HepG2 (cell line): ENCODE results near the gene ZFR2. TPM values are rescaled to one million over a fixed set of nuclear protein-coding genes. Genes with fewer than 3 reads are reported as not detected.

ENCODE experiments used
- BATF2 ChIP-seq: sonication (generic); formaldehyde crosslinking; IDR thresholded peaks from 2 replicates; pipeline ENCODE4 v1.8.0; 2022; ENCODE audit warnings: mild to moderate bottlenecking, missing genetic modification reagents, moderate library complexity
- FOXC1 ChIP-seq: sonication (generic); formaldehyde crosslinking; IDR thresholded peaks from 2 replicates; pipeline ENCODE4 v1.8.0; 2022; ENCODE audit warnings: mild to moderate bottlenecking, missing genetic modification reagents, borderline replicate concordance
- HBP1 ChIP-seq: IDR thresholded peaks from 2 replicates; pipeline ENCODE4 v1.6.1; 2016; ENCODE audit warnings: low read depth, control low read depth
- HDAC1 ChIP-seq: sonication (generic); formaldehyde crosslinking; IDR thresholded peaks from 2 replicates; pipeline ENCODE4 v1.5.1; 2020; ENCODE audit warnings: mild to moderate bottlenecking, missing genetic modification reagents
- HOXA5 ChIP-seq: sonication (generic); formaldehyde crosslinking; IDR thresholded peaks from 2 replicates; pipeline ENCODE4 v1.4.0; 2020; ENCODE audit warnings: missing genetic modification reagents
- IRF1 ChIP-seq: sonication (generic); formaldehyde crosslinking; IDR thresholded peaks from 2 replicates; pipeline ENCODE4 v1.4.0; 2020; ENCODE audit warnings: low read depth, mild to moderate bottlenecking, missing genetic modification reagents
- MTA1 ChIP-seq: sonication (generic); formaldehyde crosslinking; IDR thresholded peaks from 2 replicates; pipeline ENCODE4 v1.4.0; 2020; ENCODE audit warnings: missing genetic modification reagents, mild to moderate bottlenecking, borderline replicate concordance
- POGK ChIP-seq: sonication (generic); formaldehyde crosslinking; conservative IDR thresholded peaks from 2 replicates; pipeline ENCODE4 v1.8.0; 2022; ENCODE audit warnings: mild to moderate bottlenecking, moderate library complexity, missing genetic modification reagents
- TFE3 ChIP-seq: IDR thresholded peaks from 2 replicates; pipeline ENCODE4 v1.6.1; 2016
- THAP11 ChIP-seq: IDR thresholded peaks from 2 replicates; pipeline ENCODE4 v1.6.1; 2016; ENCODE audit warnings: missing biosample characterization, missing genetic modification reagents
- TOPORS ChIP-seq: sonication (generic); formaldehyde crosslinking; IDR thresholded peaks from 2 replicates; pipeline ENCODE4 v1.8.0; 2023; ENCODE audit warnings: mild to moderate bottlenecking, missing genetic modification reagents
- ZFY ChIP-seq: sonication (generic); formaldehyde crosslinking; IDR thresholded peaks from 2 replicates; pipeline ENCODE4 v1.4.0; 2020; ENCODE audit warnings: missing genetic modification reagents
- ZNF18 ChIP-seq: sonication (generic); formaldehyde crosslinking; IDR thresholded peaks from 2 replicates; pipeline ENCODE4 v1.8.0; 2022; ENCODE audit warnings: mild to moderate bottlenecking, missing genetic modification reagents; ENCODE audit not compliant: insufficient replicate concordance
- ZNF232 ChIP-seq: sonication (generic); formaldehyde crosslinking; IDR thresholded peaks from 2 replicates; pipeline ENCODE4 v1.4.0; 2020; ENCODE audit warnings: missing genetic modification reagents, borderline replicate concordance
- ZNF264 ChIP-seq: sonication (generic); formaldehyde crosslinking; IDR thresholded peaks from 2 replicates; pipeline ENCODE4 v1.4.0; 2020; ENCODE audit warnings: missing genetic modification reagents
- ZNF639 ChIP-seq: conservative IDR thresholded peaks from 2 replicates; pipeline ENCODE4 v1.6.1; 2018; ENCODE audit warnings: missing genetic modification reagents
- ZNF792 ChIP-seq: IDR thresholded peaks from 2 replicates; pipeline ENCODE4 v1.6.1; 2016
- ZNF891 ChIP-seq: sonication (generic); formaldehyde crosslinking; IDR thresholded peaks from 2 replicates; pipeline ENCODE4 v1.5.0; 2020; ENCODE audit warnings: mild to moderate bottlenecking, missing genetic modification reagents
- polyA plus RNA-seq, 8 experiments: library from polyadenylated mRNA; depleted of rRNA in 3 of 8; stranded (reverse) in 7 of 8; unstranded in 1 of 8; fragments of >200 nt; fragmentation: Illumina TruSeq in 4 of 8; extraction: Trizol in 4 of 8; gene quantifications; 2 replicates each; pipeline versions ENCODE4 v1.2.1 to v1.2.3, GENCODE V29; 2011 to 2016; ENCODE audit warnings: low read depth in 4 of 8, missing spikeins in 1 of 8, mixed read lengths in 1 of 8; ENCODE audit not compliant: insufficient read depth in 1 of 8
- total RNA-seq, 5 experiments: library from RNA; depleted of rRNA; stranded (reverse); fragments of >200 nt; fragmentation: Illumina TruSeq; extraction: Trizol; gene quantifications; 2 replicates each; pipeline ENCODE4 v1.2.3, GENCODE V29; 2016; ENCODE audit warnings: low read depth in 1 of 5

Gene ZFR2
- total and polyA plus RNA-seq, 2 of the 13 experiments (the other 11 are each of a cell fraction or from before 2014, with no cell fraction given): 0.37 to 0.69 TPM

GRCh38 chr19:3761382-3762129 is 107.3 kb downstream of the ZFR2 start, which contains the start of gene APBA3 (continued):
- TF ChIP-seq IRF1 (0 out of 2 replicates have a peak, but pooled peaks have one; percentile 29), ZNF264 (CRISPR knock-in tag) (peak; percentile 56; the same call in 1 of the 2 replicates), MTA1 (CRISPR knock-in tag) (peak; percentile 61; the same call in 1 of the 2 replicates), BATF2 (no peak), HOXA5 (no peak; the same call in 1 of the 2 replicates), ZNF891 (CRISPR knock-in tag) (no peak), ZNF18 (CRISPR knock-in tag) (peak; percentile 51), ZNF232 (CRISPR knock-in tag) (peak; percentile 75; the same call in 1 of the 2 replicates), ZNF639 (no peak), POGK (CRISPR knock-in tag) (0 out of 2 replicates have a peak, but pooled peaks have one; percentile 59), THAP11 (peak; percentile 99), ZNF792 (CRISPR knock-in tag) (0 out of 2 replicates have a peak, but pooled peaks have one; percentile 29), ZFY (peak; percentile 81), FOXC1 (CRISPR knock-in tag) (peak; percentile 63; the same call in 1 of the 2 replicates), TFE3 (no peak), TOPORS (CRISPR knock-in tag) (peak; percentile 38; the same call in 1 of the 2 replicates), HDAC1 (peak; percentile 89), HBP1 (peak; percentile 26; the same call in 1 of the 2 replicates)
